ENCODE data around the gene ADAMTS19. TPM values are rescaled to one million over a fixed set of nuclear protein-coding genes. Genes with fewer than 3 reads are reported as not detected.

The ADAMTS19 gene
- total and polyA plus RNA-seq, 7 donors, result 0.01 to 0.69 (median 0.24) TPM; not detected in 1

- H3K27ac ChIP-seq, result no peak overlapping the region
- intact Hi-C loops (cut with DNase I), result no loop called here
- WGBS, 3 donors, result 77 to 86% (median 79%) methylated on average over 1 of the region's 1 CpG
- H3K4me3 ChIP-seq, result no peak overlapping the region
- H3K9me3 ChIP-seq, result no peaks in the 10 kb centered on the region
- DNase-seq, result no peak
- no peak for TF ChIP-seq CTCF (IDR thresholded peaks at IDR 0.05)
- H3K27me3 ChIP-seq (ENCODE audit: insufficient read depth in 3 of 3, low read length in 2 of 3), result no peaks in the 10 kb centered on the region
- H3K36me3 ChIP-seq (ENCODE audit: insufficient read depth in 1 of 2, low read depth in 1 of 2), result no peaks in the 10 kb centered on the region
- no peak for ATAC-seq
- no peaks in the 10 kb centered on the region for H3K4me1 ChIP-seq
These were observed 156.4 kb downstream of the ADAMTS19 start for GRCh38 chr5:129616517-129616916.

GRCh38 chr5:129617206-129617605 lies 157.1 kb downstream of the ADAMTS19 start:
- no peak for DNase-seq
- intact Hi-C loops (cut with DNase I), result no loop called here
- Histone ChIP-seq H3K36me3 (ENCODE audit: insufficient read depth in 1 of 2, low read depth in 1 of 2) (no peaks in the 10 kb centered on the region), H3K4me3 (no peak overlapping the region), H3K27ac (no peak overlapping the region), H3K27me3 (ENCODE audit: insufficient read depth in 3 of 3, low read length in 2 of 3) (no peaks in the 10 kb centered on the region), H3K4me1 (no peaks in the 10 kb centered on the region), H3K9me3 (no peaks in the 10 kb centered on the region)
- no peak for ATAC-seq
- TF ChIP-seq CTCF (IDR thresholded peaks at IDR 0.05), result no peak
- 51 to 70% (median 52%) methylated on average over 1 of the region's 1 CpG for WGBS, 3 donors

GRCh38 chr5:129619782-129620181 lies 159.7 kb downstream of the ADAMTS19 start:
- intact Hi-C loops (cut with DNase I), result no loop called here
- Histone ChIP-seq H3K27ac (no peak overlapping the region), H3K9me3 (no peaks in the 10 kb centered on the region), H3K4me1 (no peaks in the 10 kb centered on the region), H3K4me3 (no peak overlapping the region), H3K36me3 (ENCODE audit: insufficient read depth in 1 of 2, low read depth in 1 of 2) (no peaks in the 10 kb centered on the region), H3K27me3 (ENCODE audit: insufficient read depth in 3 of 3, low read length in 2 of 3) (no peaks in the 10 kb centered on the region)
- TF ChIP-seq CTCF (IDR thresholded peaks at IDR 0.05), result no peak
- no peak for ATAC-seq
- DNase-seq, result no peak
- WGBS, 3 donors, result 76 to 83% (median 76%) methylated on average over 2 of the region's 2 CpGs

- no peak overlapping the region for H3K27ac ChIP-seq
- no peaks in the 10 kb centered on the region for H3K9me3 ChIP-seq
- no peak for DNase-seq
- WGBS, 3 donors, result 77 to 80% (median 79%) methylated on average over 1 of the region's 1 CpG
- ATAC-seq, result no peak
- H3K27me3 ChIP-seq (ENCODE audit: insufficient read depth in 3 of 3, low read length in 2 of 3), result no peaks in the 10 kb centered on the region
- no peaks in the 10 kb centered on the region for H3K4me1 ChIP-seq
- no peak for TF ChIP-seq CTCF (IDR thresholded peaks at IDR 0.05)
- no peaks in the 10 kb centered on the region for H3K36me3 ChIP-seq (ENCODE audit: insufficient read depth in 1 of 2, low read depth in 1 of 2)
- intact Hi-C loops (cut with DNase I), result no loop called here
- H3K4me3 ChIP-seq, result no peak overlapping the region
These were observed 162.4 kb downstream of the ADAMTS19 start for GRCh38 chr5:129622531-129622930.

GRCh38 chr5:129629575-129629974 lies 169.5 kb downstream of the ADAMTS19 start:
- Histone ChIP-seq H3K4me1 (no peaks in the 10 kb centered on the region), H3K27ac (no peak overlapping the region), H3K27me3 (ENCODE audit: insufficient read depth in 3 of 3, low read length in 2 of 3) (no peaks in the 10 kb centered on the region), H3K4me3 (no peak overlapping the region), H3K36me3 (ENCODE audit: insufficient read depth in 1 of 2, low read depth in 1 of 2) (no peaks in the 10 kb centered on the region), H3K9me3 (peaks cover 3% of the 10 kb centered on the region)
- intact Hi-C loops (cut with DNase I), result no loop called here
- TF ChIP-seq CTCF (IDR thresholded peaks at IDR 0.05), result no peak
- WGBS, 3 donors, result 55 to 63% (median 57%) methylated on average over 1 of the region's 1 CpG
- DNase-seq (no peak), ATAC-seq (no peak)

Data from psoas muscle (tissue), 8 donors.